Progenitor cell of endocrine pancreas (in vitro differentiated cells): ENCODE data around the gene CHD5. TPM values are rescaled to one million over a fixed set of nuclear protein-coding genes. Genes with fewer than 3 reads are reported as not detected.

Source experiments
- DNase-seq: peaks from one replicate; pipeline ENCODE4 v3.0.0; 2021; ENCODE audit warnings: low spot score; ENCODE audit not compliant: unreplicated experiment
- H3K27ac Mint-ChIP-seq: 2 replicates; pipeline ENCODE4 v1.8.0; 2021; ENCODE audit warnings: mild to moderate bottlenecking, moderate library complexity, mixed read lengths
- H3K27me3 Mint-ChIP-seq: 2 replicates; pipeline ENCODE4 v1.8.0; 2021; ENCODE audit warnings: mixed read lengths
- H3K36me3 Mint-ChIP-seq: 2 replicates; pipeline ENCODE4 v1.8.0; 2022; ENCODE audit warnings: mixed read lengths; ENCODE audit not compliant: insufficient read depth
- H3K4me1 Mint-ChIP-seq: 2 replicates; pipeline ENCODE4 v1.8.0; 2021; ENCODE audit warnings: low read depth, mixed read lengths
- H3K4me3 Mint-ChIP-seq: 2 replicates; pipeline ENCODE4 v1.8.0; 2021; ENCODE audit warnings: low read depth, mild to moderate bottlenecking, moderate library complexity, mixed read lengths
- H3K9me3 Mint-ChIP-seq: 2 replicates; pipeline ENCODE4 v1.8.0; 2021; ENCODE audit warnings: low read depth, mixed read lengths
- total RNA-seq: library from RNA; stranded (reverse); gene quantifications from 2 replicates; pipeline ENCODE4 v1.2.1, GENCODE V29; 2021
- TF ChIP-seq, protein P1 (sequence below): fragments of 200-600 bp; sonication (generic); IDR thresholded peaks from one replicate; pipeline ENCODE4 v1.5.0; 2021; ENCODE audit warnings: antibody characterized with exemption, mild to moderate bottlenecking; ENCODE audit not compliant: unreplicated experiment

Gene CHD5
- total RNA-seq, 1 donor from 2014 or later = 0.77 TPM

DNA sequence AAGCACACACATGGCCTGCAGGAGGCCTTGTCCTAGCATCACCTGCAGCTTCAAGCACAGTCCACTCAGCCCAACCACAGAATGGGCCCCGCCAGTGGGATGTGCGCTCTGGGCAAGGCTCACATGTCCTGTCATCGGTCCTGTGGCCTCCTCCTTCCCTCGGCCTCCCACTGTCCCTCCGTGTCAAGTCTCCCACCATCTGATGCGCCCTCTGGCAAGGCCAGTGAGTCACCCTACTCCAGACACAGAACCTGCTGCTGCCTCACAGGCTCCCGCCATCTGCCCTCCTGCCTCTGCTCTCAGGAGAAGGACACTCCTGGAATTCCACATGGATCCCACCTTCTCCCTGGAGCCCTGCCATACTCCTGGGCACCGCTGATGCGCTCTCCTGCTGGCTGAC lies 120.3 kb downstream of the CHD5 start:
- Mint-ChIP-seq H3K36me3 (no peaks in the 10 kb centered on the region), H3K27ac (no peak overlapping the region), H3K9me3 (no peaks in the 10 kb centered on the region), H3K4me1 (no peaks in the 10 kb centered on the region), H3K4me3 (no peak overlapping the region), H3K27me3 (peaks cover 12% of the 10 kb centered on the region)
- TF ChIP-seq, protein P1, sequence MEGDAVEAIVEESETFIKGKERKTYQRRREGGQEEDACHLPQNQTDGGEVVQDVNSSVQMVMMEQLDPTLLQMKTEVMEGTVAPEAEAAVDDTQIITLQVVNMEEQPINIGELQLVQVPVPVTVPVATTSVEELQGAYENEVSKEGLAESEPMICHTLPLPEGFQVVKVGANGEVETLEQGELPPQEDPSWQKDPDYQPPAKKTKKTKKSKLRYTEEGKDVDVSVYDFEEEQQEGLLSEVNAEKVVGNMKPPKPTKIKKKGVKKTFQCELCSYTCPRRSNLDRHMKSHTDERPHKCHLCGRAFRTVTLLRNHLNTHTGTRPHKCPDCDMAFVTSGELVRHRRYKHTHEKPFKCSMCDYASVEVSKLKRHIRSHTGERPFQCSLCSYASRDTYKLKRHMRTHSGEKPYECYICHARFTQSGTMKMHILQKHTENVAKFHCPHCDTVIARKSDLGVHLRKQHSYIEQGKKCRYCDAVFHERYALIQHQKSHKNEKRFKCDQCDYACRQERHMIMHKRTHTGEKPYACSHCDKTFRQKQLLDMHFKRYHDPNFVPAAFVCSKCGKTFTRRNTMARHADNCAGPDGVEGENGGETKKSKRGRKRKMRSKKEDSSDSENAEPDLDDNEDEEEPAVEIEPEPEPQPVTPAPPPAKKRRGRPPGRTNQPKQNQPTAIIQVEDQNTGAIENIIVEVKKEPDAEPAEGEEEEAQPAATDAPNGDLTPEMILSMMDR = no peak
- DNase-seq = no peak

DNA sequence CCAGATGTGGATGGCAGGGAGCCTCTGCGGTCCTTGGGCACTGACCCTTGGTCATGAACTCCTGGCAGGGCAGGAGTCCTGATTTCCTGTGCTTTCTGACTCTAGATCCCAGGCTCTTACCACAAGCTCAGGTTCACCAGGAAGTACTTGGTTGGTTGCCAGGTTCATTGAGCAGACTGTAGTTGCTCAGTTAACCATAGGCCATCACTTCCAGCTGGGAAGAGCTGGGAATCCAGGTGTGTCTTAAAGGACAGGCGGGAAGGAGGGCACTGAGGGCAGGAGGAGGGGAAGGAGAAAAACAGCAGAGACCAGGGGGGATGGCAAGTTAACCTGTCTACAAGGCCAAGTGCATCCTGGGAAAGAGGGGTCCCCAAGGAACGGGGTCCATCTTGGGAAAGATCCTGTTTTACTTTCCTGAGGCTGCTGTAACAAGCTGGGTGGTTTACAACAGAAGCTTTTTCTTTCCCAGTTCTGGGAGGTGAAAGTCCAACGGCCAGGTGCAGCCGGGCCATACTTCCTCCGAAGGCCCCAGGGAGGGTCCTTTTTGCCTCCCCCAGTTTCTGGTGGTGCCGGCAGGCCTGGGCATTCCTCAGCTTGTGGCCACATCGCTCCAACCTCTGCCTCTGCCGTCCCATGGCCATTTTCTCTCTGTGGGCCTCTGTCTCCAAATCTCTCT lies 122.8 kb downstream of the CHD5 start:
- no peak for DNase-seq
- no peak overlapping the region for H3K27ac Mint-ChIP-seq
- H3K9me3 Mint-ChIP-seq = no peaks in the 10 kb centered on the region
- no peak overlapping the region for H3K4me3 Mint-ChIP-seq
- H3K27me3 Mint-ChIP-seq = peaks cover 19% of the 10 kb centered on the region
- H3K4me1 Mint-ChIP-seq = peaks cover 6% of the 10 kb centered on the region
- H3K36me3 Mint-ChIP-seq = no peaks in the 10 kb centered on the region
- TF ChIP-seq, protein P1 = no peak

DNA sequence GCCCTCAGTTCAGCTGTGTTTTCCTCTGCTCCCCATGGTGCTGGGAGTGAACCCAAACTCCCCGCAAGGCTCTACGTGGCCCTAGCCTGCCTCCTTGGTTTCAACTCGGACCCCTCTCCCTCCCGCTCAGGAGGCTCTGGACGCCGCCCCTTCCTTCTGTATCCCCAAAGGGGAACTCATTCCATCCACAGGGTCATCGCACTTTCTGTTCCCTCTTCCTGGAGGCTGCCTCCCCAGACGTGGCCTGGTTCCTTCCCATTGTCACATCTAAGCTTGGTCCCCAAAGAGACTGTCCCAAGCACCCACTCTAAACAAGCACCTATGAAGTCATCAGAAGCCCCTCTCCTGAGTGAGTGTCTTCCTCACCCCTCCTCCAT lies 123.6 kb downstream of the CHD5 start:
- Mint-ChIP-seq H3K4me3 (no peak overlapping the region), H3K27ac (no peak overlapping the region), H3K9me3 (no peaks in the 10 kb centered on the region), H3K4me1 (peaks cover 6% of the 10 kb centered on the region), H3K27me3 (peaks cover 19% of the 10 kb centered on the region), H3K36me3 (no peaks in the 10 kb centered on the region)
- TF ChIP-seq, protein P1 = no peak
- no peak for DNase-seq

DNA sequence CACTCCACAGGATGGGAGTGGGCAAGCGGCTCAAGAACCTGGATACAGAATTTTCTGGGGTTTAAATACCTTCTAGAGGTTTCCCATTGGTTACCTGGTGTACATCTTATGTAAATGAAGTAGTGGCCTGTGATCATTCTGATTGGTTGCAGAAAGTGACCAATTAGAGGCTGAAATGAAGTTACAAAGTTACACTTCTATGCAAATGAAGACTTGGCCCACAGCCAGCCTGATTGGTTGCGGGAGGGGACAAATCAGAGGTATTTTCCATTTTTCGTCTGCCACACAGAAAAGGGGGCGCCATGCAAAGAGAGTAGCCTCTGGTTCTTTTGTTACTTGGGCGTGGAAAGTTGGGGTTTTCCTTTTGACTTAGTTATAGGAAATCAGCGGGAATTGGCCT lies 125.5 kb downstream of the CHD5 start:
- Mint-ChIP-seq H3K36me3 (no peaks in the 10 kb centered on the region), H3K27ac (no peak overlapping the region), H3K9me3 (no peaks in the 10 kb centered on the region), H3K4me3 (no peak overlapping the region), H3K4me1 (peaks cover 6% of the 10 kb centered on the region), H3K27me3 (peaks cover 23% of the 10 kb centered on the region)
- TF ChIP-seq, protein P1 = no peak
- no peak for DNase-seq

DNA sequence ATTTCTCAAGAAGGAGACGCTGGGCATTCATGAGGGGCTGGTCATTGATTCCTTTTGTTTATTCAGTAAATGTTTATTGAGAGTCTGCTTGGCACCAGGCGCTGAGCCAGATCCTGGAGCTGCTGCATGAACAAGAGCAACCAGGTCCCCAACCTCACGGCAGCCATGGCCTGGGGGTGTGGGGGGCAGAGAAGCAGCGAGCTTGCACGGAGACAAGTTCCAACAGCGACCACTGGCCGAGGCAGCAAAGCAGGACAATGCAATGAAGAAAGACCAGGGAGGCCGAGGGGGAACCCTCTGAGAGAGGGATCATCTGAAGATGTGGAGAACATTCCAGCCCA lies 126.9 kb downstream of the CHD5 start:
- no peak for DNase-seq
- Mint-ChIP-seq H3K27ac (no peak overlapping the region), H3K4me1 (peaks cover 6% of the 10 kb centered on the region), H3K27me3 (peaks cover 23% of the 10 kb centered on the region), H3K4me3 (no peak overlapping the region), H3K9me3 (no peaks in the 10 kb centered on the region), H3K36me3 (no peaks in the 10 kb centered on the region)
- TF ChIP-seq, protein P1 = no peak
